DOHH2 (cell line): ENCODE measurements around the gene ZIC2.

Experiments
- H3F3A ChIP-seq: fragments of 200-600 bp; sonication (generic), shearing (Covaris generic); 2 replicates; pipeline ENCODE4 v1.6.0; 2016; ENCODE audit warnings: antibody characterized with exemption, mild to moderate bottlenecking; ENCODE audit not compliant: control insufficient read depth, insufficient read depth
- H3K27ac ChIP-seq: fragments of 200-600 bp; sonication (generic); 2 replicates; pipeline ENCODE4 v1.5.1; 2014; ENCODE audit warnings: low read depth, mild to moderate bottlenecking, low read length, moderate library complexity
- H3K27me3 ChIP-seq: fragments of 200-600 bp; sonication (generic); 2 replicates; pipeline ENCODE4 v1.6.1; 2014; ENCODE audit warnings: mild to moderate bottlenecking, low read length, mixed read lengths; ENCODE audit not compliant: control insufficient read depth
- H3K36me3 ChIP-seq: fragments of 200-600 bp; sonication (generic); 2 replicates; pipeline ENCODE4 v1.6.1; 2014; ENCODE audit warnings: mild to moderate bottlenecking, low read length, moderate library complexity, mixed read lengths; ENCODE audit not compliant: control insufficient read depth
- H3K4me1 ChIP-seq: fragments of 200-600 bp; sonication (generic); 2 replicates; pipeline ENCODE4 v1.6.1; 2014; ENCODE audit warnings: mild to moderate bottlenecking, low read length, mixed read lengths; ENCODE audit not compliant: control insufficient read depth
- H3K4me2 ChIP-seq: fragments of 200-600 bp; sonication (generic); 2 replicates; pipeline ENCODE4 v1.6.0; 2014; ENCODE audit warnings: mild to moderate bottlenecking, low read length, moderate library complexity
- H3K4me3 ChIP-seq: fragments of 200-600 bp; sonication (generic); 2 replicates; pipeline ENCODE4 v1.5.1; 2014; ENCODE audit warnings: mild to moderate bottlenecking, low read length, mixed read lengths
- H3K79me2 ChIP-seq: fragments of 200-600 bp; sonication (generic); 2 replicates; pipeline ENCODE4 v1.6.1; 2014; ENCODE audit warnings: mild to moderate bottlenecking, low read length, mixed read lengths; ENCODE audit not compliant: control insufficient read depth
- H3K9me2 ChIP-seq: fragments of 200-600 bp; sonication (generic); replicated peaks from 2 replicates; pipeline ENCODE4 v1.6.1; 2014; ENCODE audit warnings: mild to moderate bottlenecking, low read length, mixed read lengths; ENCODE audit not compliant: control insufficient read depth
- H3K9me3 ChIP-seq: fragments of 200-600 bp; sonication (generic); 2 replicates; pipeline ENCODE4 v1.6.1; 2014; ENCODE audit warnings: antibody characterized with exemption, low read length, mixed read lengths; ENCODE audit not compliant: control insufficient read depth, insufficient read depth
- H4K20me1 ChIP-seq: fragments of 200-600 bp; sonication (generic); 2 replicates; pipeline ENCODE4 v1.6.0; 2014; ENCODE audit warnings: low read depth, mild to moderate bottlenecking, antibody characterized with exemption, low read length, moderate library complexity; ENCODE audit not compliant: control insufficient read depth, insufficient read depth
- CTCF ChIP-seq: fragments of 200-600 bp; sonication (generic); IDR thresholded peaks from one replicate; pipeline ENCODE4 v1.5.1; 2014; ENCODE audit warnings: antibody characterized with exemption, mild to moderate bottlenecking, low read depth, low read length; ENCODE audit not compliant: poor library complexity, severe bottlenecking
- EZH2phosphoT487 ChIP-seq: fragments of 200-600 bp; sonication (generic); IDR thresholded peaks from 2 replicates; pipeline ENCODE4 v1.6.1; 2017; ENCODE audit warnings: borderline replicate concordance, mild to moderate bottlenecking, antibody characterized with exemption, low read length, moderate library complexity, mixed read lengths

ZIC2 gene

GRCh38 chr13:99970651-99971575 is 10.7 kb upstream of the ZIC2 start:
- 0 out of 2 replicates have a peak, but pooled peaks cover 4% of the 10 kb centered on the region for H3K9me3 ChIP-seq
- H3K27ac ChIP-seq: no peak overlapping the region
- no peaks in the 10 kb centered on the region for H3F3A ChIP-seq
- no peaks in the 10 kb centered on the region for H3K4me1 ChIP-seq
- no peak overlapping the region for H3K4me2 ChIP-seq
- no peak overlapping the region for H3K4me3 ChIP-seq
- no peaks in the 10 kb centered on the region for H3K27me3 ChIP-seq
- TF ChIP-seq CTCF (no peak), EZH2phosphoT487 (no peak)
- no peaks in the 10 kb centered on the region for H3K79me2 ChIP-seq
- H4K20me1 ChIP-seq: no peaks in the 10 kb centered on the region
- no peaks in the 10 kb centered on the region for H3K36me3 ChIP-seq
- no peaks in the 10 kb centered on the region for H3K9me2 ChIP-seq

- no peak within 1 kb of the TSS for H3K27ac ChIP-seq
Observed at GRCh38 chr13:99971576-99972189, 9.9 kb upstream of the ZIC2 start, which contains the start of gene ZIC5. Gene ZIC5 (minus strand): TSS chr13:99971767. CDS start chr13:99971603, 164 bp downstream.

GRCh38 chr13:99972190-99972731 is 9.3 kb upstream of the ZIC2 start:
- Histone ChIP-seq H3K79me2 (no peaks in the 10 kb centered on the region), H4K20me1 (no peaks in the 10 kb centered on the region), H3K4me1 (no peaks in the 10 kb centered on the region), H3K9me2 (no peaks in the 10 kb centered on the region), H3K36me3 (no peaks in the 10 kb centered on the region), H3K4me2 (no peak overlapping the region), H3K27ac (no peak overlapping the region), H3F3A (no peaks in the 10 kb centered on the region), H3K4me3 (no peak overlapping the region), H3K9me3 (0 out of 2 replicates have a peak, but pooled peaks cover 4% of the 10 kb centered on the region), H3K27me3 (peaks cover 6% of the 10 kb centered on the region; the same call in 1 of the 2 replicates)
- TF ChIP-seq EZH2phosphoT487 (no peak), CTCF (no peak)

More at GRCh38 chr13:99971576-99972189, 9.9 kb upstream of the ZIC2 start, which contains the start of gene ZIC5:
- H3K9me2 ChIP-seq: no peaks in the 10 kb centered on the region
- no peaks in the 10 kb centered on the region for H3K79me2 ChIP-seq
- H3K36me3 ChIP-seq: no peaks in the 10 kb centered on the region
- H3K4me3 ChIP-seq: no peak within 1 kb of the TSS
- H3K4me1 ChIP-seq: no peaks in the 10 kb centered on the region
- no peak within 1 kb of the TSS for H3K4me2 ChIP-seq
- no peaks in the 10 kb centered on the region for H3F3A ChIP-seq
- H4K20me1 ChIP-seq: no peaks in the 10 kb centered on the region
- H3K27me3 ChIP-seq: peaks cover 3% of the 10 kb centered on the region; the same call in 1 of the 2 replicates
- TF ChIP-seq EZH2phosphoT487 (no peak), CTCF (no peak)
- 0 out of 2 replicates have a peak, but pooled peaks cover 4% of the 10 kb centered on the region for H3K9me3 ChIP-seq
